MCF 10A (cell line): ENCODE data around the gene PCBP1. TPM values are rescaled to one million over a fixed set of nuclear protein-coding genes. Genes with fewer than 3 reads are reported as not detected.
A peak's percentile ranks its signal among the peaks of the same experiment; 100 is the strongest.
"Not testable (repeated sequence)": the region's sequence is repeated elsewhere in the genome, so short reads cannot be mapped to it uniquely, and the experiment has no call there.

Experiments
- BruUV-seq: library from RNA; stranded (reverse); fragments of 400-500 nt; replicated peaks from 2 replicates; lab custom pipeline; 2021; lab: Mats Ljungman, UMichigan
- CTCF ChIA-PET: fragments of 300-600 bp; sonication (Branson Sonifier 250); formaldehyde crosslinking; extraction: SDS; loops from one replicate; lab custom pipeline; 2021; ENCODE audit warnings: antibody characterized with exemption, inconsistent platforms; lab: Yijun Ruan, JAX
- POLR2A ChIA-PET: fragments of 300-600, 350-650 bp; sonication (Branson Sonifier 250); formaldehyde crosslinking; extraction: SDS; loops from one replicate; lab custom pipeline; 2020; ENCODE audit warnings: antibody characterized with exemption, inconsistent platforms; lab: Yijun Ruan, JAX
- DNase-seq: peaks from one replicate; pipeline ENCODE4 v3.0.0-alpha.2; 2018; ENCODE audit not compliant: unreplicated experiment
- H3K27ac Mint-ChIP-seq: one replicate; pipeline ENCODE4 v1.8.0; 2022; ENCODE audit warnings: mild to moderate bottlenecking, low read depth, mixed read lengths; ENCODE audit not compliant: unreplicated experiment
- H3K27me3 Mint-ChIP-seq: one replicate; pipeline ENCODE4 v1.8.0; 2022; ENCODE audit warnings: mixed read lengths; ENCODE audit not compliant: insufficient read depth, unreplicated experiment
- H3K36me3 Mint-ChIP-seq: one replicate; pipeline ENCODE4 v1.8.0; 2022; ENCODE audit warnings: mild to moderate bottlenecking, moderate library complexity, mixed read lengths; ENCODE audit not compliant: insufficient read depth, unreplicated experiment
- H3K4me1 Mint-ChIP-seq: one replicate; pipeline ENCODE4 v1.8.0; 2022; ENCODE audit warnings: mixed read lengths; ENCODE audit not compliant: insufficient read depth, unreplicated experiment
- H3K4me3 Mint-ChIP-seq: one replicate; pipeline ENCODE4 v1.8.0; 2022; ENCODE audit warnings: mild to moderate bottlenecking, moderate library complexity, mixed read lengths; ENCODE audit not compliant: unreplicated experiment
- H3K9me3 Mint-ChIP-seq: one replicate; pipeline ENCODE4 v1.8.0; 2022; ENCODE audit warnings: mixed read lengths; ENCODE audit not compliant: unreplicated experiment
- intact Hi-C: fragments of 100-400 bp; cut with micrococcal nuclease; formaldehyde crosslinking; loops from 2 replicates; pipeline ENCODE4 v1.14.1; 2022
- total RNA-seq: library from RNA; stranded (reverse); gene quantifications from 2 replicates; pipeline ENCODE4 v1.2.3, GENCODE V29; 2022
- TF ChIP-seq, protein P1 (sequence below): fragments of 200-600 bp; IDR thresholded peaks from one replicate; pipeline ENCODE4 v1.8.0; 2022; ENCODE audit warnings: antibody characterized with exemption, mild to moderate bottlenecking; ENCODE audit not compliant: unreplicated experiment

Gene PCBP1
- total RNA-seq, 1 experiment from 2014 or later, result 259 TPM

DNA sequence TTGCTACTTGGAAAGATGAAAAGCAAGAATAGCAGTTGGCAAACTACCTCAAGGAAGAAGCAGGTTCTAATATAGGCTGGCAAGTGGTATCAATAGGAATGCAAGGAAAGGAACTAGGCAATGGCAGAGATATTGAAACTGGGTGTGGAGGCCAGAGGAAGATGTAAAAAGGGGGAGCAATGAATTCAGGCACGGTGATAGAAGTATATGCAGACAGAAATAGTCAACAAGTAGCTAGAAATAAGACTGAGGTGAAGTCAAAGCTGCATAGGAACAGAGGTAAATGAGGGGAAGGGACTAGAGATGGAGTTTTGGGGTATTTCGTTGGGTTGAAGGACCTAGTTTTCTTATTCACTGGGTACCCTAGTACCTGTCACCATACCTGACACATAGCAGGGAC is 4.1 kb downstream of the PCBP1 start:
- H3K27me3 Mint-ChIP-seq, result no peaks in the 10 kb centered on the region
- H3K36me3 Mint-ChIP-seq, result peaks cover 30% of the 10 kb centered on the region
- peaks cover 18% of the 10 kb centered on the region for H3K4me1 Mint-ChIP-seq
- no peak overlapping the region for H3K27ac Mint-ChIP-seq
- H3K4me3 Mint-ChIP-seq, result no peak overlapping the region
- no TSS peak for BruUV-seq
- TF ChIP-seq, protein P1, sequence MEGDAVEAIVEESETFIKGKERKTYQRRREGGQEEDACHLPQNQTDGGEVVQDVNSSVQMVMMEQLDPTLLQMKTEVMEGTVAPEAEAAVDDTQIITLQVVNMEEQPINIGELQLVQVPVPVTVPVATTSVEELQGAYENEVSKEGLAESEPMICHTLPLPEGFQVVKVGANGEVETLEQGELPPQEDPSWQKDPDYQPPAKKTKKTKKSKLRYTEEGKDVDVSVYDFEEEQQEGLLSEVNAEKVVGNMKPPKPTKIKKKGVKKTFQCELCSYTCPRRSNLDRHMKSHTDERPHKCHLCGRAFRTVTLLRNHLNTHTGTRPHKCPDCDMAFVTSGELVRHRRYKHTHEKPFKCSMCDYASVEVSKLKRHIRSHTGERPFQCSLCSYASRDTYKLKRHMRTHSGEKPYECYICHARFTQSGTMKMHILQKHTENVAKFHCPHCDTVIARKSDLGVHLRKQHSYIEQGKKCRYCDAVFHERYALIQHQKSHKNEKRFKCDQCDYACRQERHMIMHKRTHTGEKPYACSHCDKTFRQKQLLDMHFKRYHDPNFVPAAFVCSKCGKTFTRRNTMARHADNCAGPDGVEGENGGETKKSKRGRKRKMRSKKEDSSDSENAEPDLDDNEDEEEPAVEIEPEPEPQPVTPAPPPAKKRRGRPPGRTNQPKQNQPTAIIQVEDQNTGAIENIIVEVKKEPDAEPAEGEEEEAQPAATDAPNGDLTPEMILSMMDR, result no peak
- no peak for DNase-seq
- CTCF ChIA-PET, result interaction anchor here (0.5 to 1.4 kb wide), 4 partner anchors 42 to 179 kb away, joined by 3 to 4 read pairs (median 4); no protein-coding TSS in a partner anchor
- H3K9me3 Mint-ChIP-seq, result no peaks in the 10 kb centered on the region
- POLR2A ChIA-PET, result interaction anchor here (0.7 to 14.0 kb wide), 8 partner anchors 10 to 176 kb away, joined by 3 to 319 read pairs (median 4); partner anchors contain the start of genes C2orf42 and MXD1
- intact Hi-C loops, result no loop called here

DNA sequence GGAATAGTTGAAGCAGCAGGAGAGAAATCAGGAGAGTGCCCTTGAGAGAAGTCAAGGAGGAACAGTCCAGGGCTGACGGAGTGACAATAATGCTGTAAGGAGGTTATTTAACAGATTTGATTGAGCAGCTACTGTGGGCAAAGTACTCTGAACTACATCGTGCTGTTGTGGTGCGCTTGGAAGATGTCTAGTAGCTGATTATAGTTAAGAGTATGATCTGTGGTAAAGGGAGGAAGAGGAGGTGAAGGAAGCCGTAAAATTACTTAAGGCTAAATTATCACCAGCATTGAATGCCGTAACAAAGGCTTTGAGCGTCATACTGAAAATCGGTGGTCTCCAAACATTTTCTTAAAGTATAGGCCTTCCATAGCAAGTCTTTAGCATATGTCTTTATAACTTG is 4.5 kb downstream of the PCBP1 start:
- Mint-ChIP-seq H3K9me3 (no peaks in the 10 kb centered on the region), H3K4me3 (no peak overlapping the region), H3K27ac (no peak overlapping the region), H3K27me3 (no peaks in the 10 kb centered on the region), H3K4me1 (peaks cover 18% of the 10 kb centered on the region), H3K36me3 (peaks cover 29% of the 10 kb centered on the region)
- POLR2A ChIA-PET, result interaction anchor here (1.1 to 2.2 kb wide), 6 partner anchors 13 to 99 kb away, joined by 3 to 10 read pairs (median 4); partner anchors contain the start of gene C2orf42
- intact Hi-C loops, result no loop called here
- TF ChIP-seq, protein P1, result no peak
- BruUV-seq, result no TSS peak
- CTCF ChIA-PET, result interaction anchor here (0.5 to 1.4 kb wide), 5 partner anchors 16 to 179 kb away, joined by 3 to 4 read pairs (median 4); no protein-coding TSS in a partner anchor
- DNase-seq, result no peak

DNA sequence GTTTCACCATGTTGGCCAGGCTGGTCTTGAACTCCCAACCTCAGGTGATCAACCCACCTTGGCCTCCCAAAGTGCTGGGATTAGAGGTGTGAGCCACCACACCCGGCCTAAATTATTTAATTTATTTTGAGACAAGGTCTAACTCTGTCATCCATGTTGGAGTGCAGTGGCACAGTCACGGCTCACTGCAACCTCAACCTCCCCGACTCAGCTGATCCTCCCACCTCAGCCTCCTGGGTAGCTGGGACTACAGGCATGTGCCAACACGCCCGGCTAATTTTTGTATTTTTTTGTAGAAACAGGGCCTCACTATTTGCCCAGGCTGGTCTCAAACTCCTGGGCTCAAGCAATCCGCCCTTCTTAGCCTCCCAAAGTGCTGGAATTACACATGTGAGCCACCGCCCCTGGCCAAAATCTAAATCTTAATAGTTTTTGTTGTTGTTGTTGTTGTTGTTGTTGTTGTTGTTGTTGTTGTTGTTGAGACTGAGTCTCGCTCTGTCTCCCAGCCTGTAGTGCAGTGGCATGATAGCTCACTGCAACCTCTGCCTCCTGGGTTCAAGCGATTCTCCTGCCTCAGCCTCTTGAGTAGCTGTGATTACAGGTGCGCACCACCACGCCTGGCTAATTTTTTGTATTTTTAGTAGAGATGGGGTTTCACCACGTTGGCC is 5.4 kb downstream of the PCBP1 start:
- ChIA-PET POLR2A (interaction anchor here (1.2 to 2.2 kb wide), 4 partner anchors 17 to 98 kb away, joined by 3 to 10 read pairs (median 4); partner anchors contain the start of gene C2orf42), CTCF (interaction anchor here (0.5 to 0.8 kb wide), 2 partner anchors 15 to 248 kb away, joined by 3 to 4 read pairs; no protein-coding TSS in a partner anchor)
- H3K27me3 Mint-ChIP-seq, H3K27ac Mint-ChIP-seq, intact Hi-C loops, H3K4me3 Mint-ChIP-seq, BruUV-seq, H3K9me3 Mint-ChIP-seq, DNase-seq: not testable (repeated sequence)
- peaks cover 20% of the 10 kb centered on the region for H3K36me3 Mint-ChIP-seq
- peaks cover 18% of the 10 kb centered on the region for H3K4me1 Mint-ChIP-seq

DNA sequence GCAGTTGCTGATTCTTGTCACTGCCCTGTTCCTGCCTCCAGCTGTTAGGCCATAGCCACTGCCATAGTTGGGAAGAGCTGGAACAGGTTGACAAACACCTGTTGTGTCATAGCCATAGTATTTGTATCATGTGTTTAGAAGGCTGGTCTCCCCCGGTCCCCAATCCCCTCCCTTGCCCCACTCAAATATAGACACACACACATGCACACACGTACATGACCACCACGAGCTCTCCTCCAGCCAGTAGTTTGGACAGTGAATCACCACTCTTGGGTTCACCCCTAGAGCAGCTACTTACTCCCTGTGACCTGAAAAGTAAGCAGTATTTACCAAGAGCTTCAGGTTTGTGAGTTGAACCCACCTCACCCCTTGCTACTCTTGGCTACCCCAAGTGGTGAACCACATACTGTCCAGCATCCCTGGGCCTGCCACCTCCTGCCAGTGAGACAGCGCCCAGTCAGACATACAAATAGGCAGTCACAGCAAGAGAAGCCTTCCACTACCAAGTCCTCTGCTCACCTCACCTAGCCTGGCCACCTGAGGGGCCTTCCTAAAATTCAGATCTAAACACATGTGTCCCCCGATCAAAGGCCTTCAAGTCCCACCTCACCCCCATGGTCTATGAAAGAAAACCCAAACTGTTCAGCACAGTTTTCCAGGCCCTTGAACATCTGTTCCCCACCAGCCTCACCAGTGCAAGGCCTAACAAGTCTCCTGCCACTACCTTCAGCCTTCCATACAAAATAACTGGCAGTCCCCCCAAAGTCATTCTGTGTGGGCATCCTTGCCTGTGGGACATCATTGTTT is 7.1 kb downstream of the PCBP1 start:
- TF ChIP-seq, protein P1, result no peak
- Mint-ChIP-seq H3K27ac (peak overlapping the region; percentile 61), H3K27me3 (no peaks in the 10 kb centered on the region), H3K36me3 (peaks cover 3% of the 10 kb centered on the region), H3K9me3 (no peaks in the 10 kb centered on the region), H3K4me3 (no peak overlapping the region), H3K4me1 (peaks cover 18% of the 10 kb centered on the region)
- no peak for DNase-seq
- no TSS peak for BruUV-seq
- intact Hi-C loops, result no loop called here
- POLR2A ChIA-PET, result interaction anchor here (0.9 to 2.3 kb wide), 4 partner anchors 9 to 48 kb away, joined by 5 to 10 read pairs (median 6); no protein-coding TSS in a partner anchor
- CTCF ChIA-PET, result interaction anchor here (0.6 to 2.0 kb wide), 4 partner anchors 21 to 762 kb away, joined by 3 to 6 read pairs (median 4); no protein-coding TSS in a partner anchor
